ENCODE results near the gene C12orf42. TPM values are rescaled to one million over a fixed set of nuclear protein-coding genes. Genes with fewer than 3 reads are reported as not detected.

The C12orf42 gene
- total RNA-seq, 1 donor from 2014 or later: not detected

- no peak for TF ChIP-seq CTCF (conservative IDR thresholded peaks at IDR 0.05; ENCODE audit: low read depth, low read length)
- no peak for DNase-seq (ENCODE audit: low read depth)
Measured at GRCh38 chr12:103397536-103397935, 98.2 kb downstream of the C12orf42 start.

GRCh38 chr12:103392722-103393121, 103.0 kb downstream of the C12orf42 start:
- no peak for DNase-seq (ENCODE audit: low read depth)
- H3K4me3 ChIP-seq (ENCODE audit: low read depth, low read length): no peak overlapping the region
- no peak for TF ChIP-seq CTCF (conservative IDR thresholded peaks at IDR 0.05; ENCODE audit: low read depth, low read length)

More at GRCh38 chr12:103397536-103397935, 98.2 kb downstream of the C12orf42 start:
- H3K4me3 ChIP-seq (ENCODE audit: low read depth, low read length): no peak overlapping the region

- no peak overlapping the region for H3K4me3 ChIP-seq (ENCODE audit: low read depth, low read length)
Measured at GRCh38 chr12:103391103-103391502, 104.7 kb downstream of the C12orf42 start.

GRCh38 chr12:103387385-103387784, 108.4 kb downstream of the C12orf42 start:
- H3K4me3 ChIP-seq (ENCODE audit: low read depth, low read length): no peak overlapping the region
- TF ChIP-seq CTCF (conservative IDR thresholded peaks at IDR 0.05; ENCODE audit: low read depth, low read length): no peak
- DNase-seq (ENCODE audit: low read depth): no peak

More at GRCh38 chr12:103391103-103391502, 104.7 kb downstream of the C12orf42 start:
- no peak for DNase-seq (ENCODE audit: low read depth)
- no peak for TF ChIP-seq CTCF (conservative IDR thresholded peaks at IDR 0.05; ENCODE audit: low read depth, low read length)

GRCh38 chr12:103386451-103386850, 109.3 kb downstream of the C12orf42 start:
- no peak for DNase-seq (ENCODE audit: low read depth)
- TF ChIP-seq CTCF (conservative IDR thresholded peaks at IDR 0.05; ENCODE audit: low read depth, low read length): no peak
- no peak overlapping the region for H3K4me3 ChIP-seq (ENCODE audit: low read depth, low read length)

GRCh38 chr12:103382736-103383346, 112.9 kb downstream of the C12orf42 start:
- no peak for TF ChIP-seq CTCF (conservative IDR thresholded peaks at IDR 0.05; ENCODE audit: low read depth, low read length)

GRCh38 chr12:103382119-103382518, 113.6 kb downstream of the C12orf42 start:
- no peak for DNase-seq (ENCODE audit: low read depth)
- TF ChIP-seq CTCF (conservative IDR thresholded peaks at IDR 0.05; ENCODE audit: low read depth, low read length): no peak
- no peak overlapping the region for H3K4me3 ChIP-seq (ENCODE audit: low read depth, low read length)

More at GRCh38 chr12:103382736-103383346, 112.9 kb downstream of the C12orf42 start:
- H3K4me3 ChIP-seq (ENCODE audit: low read depth, low read length): no peak overlapping the region
- no peak for DNase-seq (ENCODE audit: low read depth)
